ENCODE results near the gene DENND2A.

DNA sequence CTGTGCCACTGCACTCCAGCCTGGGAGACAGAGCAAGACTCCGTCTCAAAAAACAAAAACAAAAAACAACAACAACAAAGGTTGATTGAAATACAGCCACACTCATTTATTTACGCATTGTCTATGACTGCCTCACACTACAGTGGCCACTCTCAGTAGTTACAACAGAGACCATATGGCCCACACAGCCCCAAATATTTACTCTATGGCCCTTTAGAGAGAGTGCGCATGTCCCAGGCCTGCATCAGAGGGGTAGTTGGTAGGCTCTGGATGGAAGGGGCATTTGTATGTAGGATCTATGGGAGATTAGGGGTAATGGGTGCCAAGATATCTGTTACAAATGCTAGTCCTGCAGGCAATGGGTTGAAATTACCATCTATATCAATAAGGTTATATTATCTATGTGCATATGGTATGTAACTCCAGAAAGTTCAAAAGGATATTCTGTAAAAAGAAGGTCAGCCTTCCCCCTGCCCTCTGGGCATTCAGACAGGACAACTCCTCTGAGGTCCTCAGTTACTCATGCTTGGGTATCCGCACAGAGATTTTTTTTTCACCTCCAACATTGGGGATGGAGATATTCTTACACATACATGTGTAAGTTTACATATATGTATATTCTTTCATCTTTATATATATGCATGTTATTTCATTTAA, 56.3 kb downstream of the DENND2A start:
- TF ChIP-seq, protein P1, sequence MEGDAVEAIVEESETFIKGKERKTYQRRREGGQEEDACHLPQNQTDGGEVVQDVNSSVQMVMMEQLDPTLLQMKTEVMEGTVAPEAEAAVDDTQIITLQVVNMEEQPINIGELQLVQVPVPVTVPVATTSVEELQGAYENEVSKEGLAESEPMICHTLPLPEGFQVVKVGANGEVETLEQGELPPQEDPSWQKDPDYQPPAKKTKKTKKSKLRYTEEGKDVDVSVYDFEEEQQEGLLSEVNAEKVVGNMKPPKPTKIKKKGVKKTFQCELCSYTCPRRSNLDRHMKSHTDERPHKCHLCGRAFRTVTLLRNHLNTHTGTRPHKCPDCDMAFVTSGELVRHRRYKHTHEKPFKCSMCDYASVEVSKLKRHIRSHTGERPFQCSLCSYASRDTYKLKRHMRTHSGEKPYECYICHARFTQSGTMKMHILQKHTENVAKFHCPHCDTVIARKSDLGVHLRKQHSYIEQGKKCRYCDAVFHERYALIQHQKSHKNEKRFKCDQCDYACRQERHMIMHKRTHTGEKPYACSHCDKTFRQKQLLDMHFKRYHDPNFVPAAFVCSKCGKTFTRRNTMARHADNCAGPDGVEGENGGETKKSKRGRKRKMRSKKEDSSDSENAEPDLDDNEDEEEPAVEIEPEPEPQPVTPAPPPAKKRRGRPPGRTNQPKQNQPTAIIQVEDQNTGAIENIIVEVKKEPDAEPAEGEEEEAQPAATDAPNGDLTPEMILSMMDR (IDR thresholded peaks at IDR 0.05), result no peak
- no peak for TF ChIP-seq POLR2A (IDR thresholded peaks at IDR 0.05)
